ENCODE measurements around the gene IPO13.

- no peak for TF ChIP-seq POLR2A (IDR thresholded peaks at IDR 0.05)
- TF ChIP-seq, protein P1, sequence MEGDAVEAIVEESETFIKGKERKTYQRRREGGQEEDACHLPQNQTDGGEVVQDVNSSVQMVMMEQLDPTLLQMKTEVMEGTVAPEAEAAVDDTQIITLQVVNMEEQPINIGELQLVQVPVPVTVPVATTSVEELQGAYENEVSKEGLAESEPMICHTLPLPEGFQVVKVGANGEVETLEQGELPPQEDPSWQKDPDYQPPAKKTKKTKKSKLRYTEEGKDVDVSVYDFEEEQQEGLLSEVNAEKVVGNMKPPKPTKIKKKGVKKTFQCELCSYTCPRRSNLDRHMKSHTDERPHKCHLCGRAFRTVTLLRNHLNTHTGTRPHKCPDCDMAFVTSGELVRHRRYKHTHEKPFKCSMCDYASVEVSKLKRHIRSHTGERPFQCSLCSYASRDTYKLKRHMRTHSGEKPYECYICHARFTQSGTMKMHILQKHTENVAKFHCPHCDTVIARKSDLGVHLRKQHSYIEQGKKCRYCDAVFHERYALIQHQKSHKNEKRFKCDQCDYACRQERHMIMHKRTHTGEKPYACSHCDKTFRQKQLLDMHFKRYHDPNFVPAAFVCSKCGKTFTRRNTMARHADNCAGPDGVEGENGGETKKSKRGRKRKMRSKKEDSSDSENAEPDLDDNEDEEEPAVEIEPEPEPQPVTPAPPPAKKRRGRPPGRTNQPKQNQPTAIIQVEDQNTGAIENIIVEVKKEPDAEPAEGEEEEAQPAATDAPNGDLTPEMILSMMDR (IDR thresholded peaks at IDR 0.05) = no peak
These were observed 61.5 kb downstream of the IPO13 start for GRCh38 chr1:44008259-44008658.
